H9 (cell line): ENCODE data around the gene SPINK2. TPM values are rescaled to one million over a fixed set of nuclear protein-coding genes. Genes with fewer than 3 reads are reported as not detected.

ENCODE experiments used
- DNase-seq: peaks from one replicate; pipeline ENCODE4 v3.0.0-alpha.2; 2017
- H2AFZ ChIP-seq: one replicate; pipeline ENCODE4 v1.6.1; 2013; ENCODE audit warnings: mild to moderate bottlenecking, low read length, control low read depth, moderate library complexity
- H2AK5ac ChIP-seq: 2 replicates; pipeline ENCODE4 v1.6.1; 2013; ENCODE audit warnings: low read length, control low read depth, mixed read lengths; ENCODE audit not compliant: insufficient read length
- H2BK120ac ChIP-seq: one replicate; pipeline ENCODE4 v1.6.1; 2013; ENCODE audit warnings: low read depth, mild to moderate bottlenecking, low read length, control low read depth, inconsistent platforms; ENCODE audit not compliant: poor library complexity, severe bottlenecking
- H2BK12ac ChIP-seq: 2 replicates; pipeline ENCODE4 v1.6.1; 2013; ENCODE audit warnings: low read length, control low read depth, mixed read lengths, low read depth; ENCODE audit not compliant: insufficient read length
- H2BK15ac ChIP-seq: 2 replicates; pipeline ENCODE4 v1.6.1; 2013; ENCODE audit warnings: low read depth, low read length, control low read depth
- H2BK20ac ChIP-seq: one replicate; pipeline ENCODE4 v1.6.1; 2013; ENCODE audit warnings: low read depth, mild to moderate bottlenecking, low read length, control low read depth, inconsistent platforms; ENCODE audit not compliant: poor library complexity, severe bottlenecking
- H2BK5ac ChIP-seq: 2 replicates; pipeline ENCODE4 v1.6.1; 2013; ENCODE audit warnings: low read length, control low read depth, mixed read lengths; ENCODE audit not compliant: insufficient read length
- H3K14ac ChIP-seq: 2 replicates; pipeline ENCODE4 v1.6.1; 2013; ENCODE audit warnings: low read length, control low read depth; ENCODE audit not compliant: insufficient read depth
- H3K18ac ChIP-seq: 2 replicates; pipeline ENCODE4 v1.6.1; 2013; ENCODE audit warnings: low read depth, mild to moderate bottlenecking, mixed read lengths, low read length, control low read depth; ENCODE audit not compliant: insufficient read length
- H3K23ac ChIP-seq: 2 replicates; pipeline ENCODE4 v1.6.1; 2013; ENCODE audit warnings: low read length, control low read depth, mixed read lengths, low read depth; ENCODE audit not compliant: insufficient read length
- H3K23me2 ChIP-seq: 2 replicates; pipeline ENCODE4 v1.6.1; 2013; ENCODE audit warnings: low read depth, mild to moderate bottlenecking, mixed read lengths, low read length, control low read depth; ENCODE audit not compliant: insufficient read length, poor library complexity, severe bottlenecking
- H3K27ac ChIP-seq: 2 replicates; pipeline ENCODE4 v1.5.1; 2013; ENCODE audit warnings: low read length, control low read depth, mixed read lengths, low read depth; ENCODE audit not compliant: insufficient read length
- H3K27me3 ChIP-seq: 2 replicates; pipeline ENCODE4 v1.6.1; 2013; ENCODE audit warnings: low read length, control low read depth, inconsistent platforms; ENCODE audit not compliant: insufficient read depth
- H3K4ac ChIP-seq: 2 replicates; pipeline ENCODE4 v1.6.1; 2013; ENCODE audit warnings: low read depth, mild to moderate bottlenecking, control low read depth, inconsistent platforms, low read length, moderate library complexity
- H3K4me1 ChIP-seq: 2 replicates; pipeline ENCODE4 v1.6.1; 2013; ENCODE audit warnings: low read length, control low read depth, inconsistent platforms; ENCODE audit not compliant: insufficient read depth
- H3K4me2 ChIP-seq: 2 replicates; pipeline ENCODE4 v1.6.1; 2013; ENCODE audit warnings: low read length, control low read depth, mixed read lengths; ENCODE audit not compliant: insufficient read length, insufficient read depth
- H3K56ac ChIP-seq: 2 replicates; pipeline ENCODE4 v1.6.1; 2013; ENCODE audit warnings: low read depth, mild to moderate bottlenecking, mixed read lengths, low read length, control low read depth; ENCODE audit not compliant: insufficient read length
- H3K79me1 ChIP-seq: 2 replicates; pipeline ENCODE4 v1.6.1; 2013; ENCODE audit warnings: low read depth, mild to moderate bottlenecking, moderate library complexity, low read length, control low read depth, inconsistent platforms; ENCODE audit not compliant: insufficient read depth, poor library complexity, severe bottlenecking
- H3K79me2 ChIP-seq: 2 replicates; pipeline ENCODE4 v1.6.1; 2013; ENCODE audit warnings: low read length, control low read depth, inconsistent platforms; ENCODE audit not compliant: insufficient read depth
- H3K9ac ChIP-seq: 2 replicates; pipeline ENCODE4 v1.6.1; 2013; ENCODE audit warnings: low read length, control low read depth, mixed read lengths; ENCODE audit not compliant: insufficient read length; ENCODE audit errors: extremely low read depth
- H3K9me3 ChIP-seq: one replicate; pipeline ENCODE4 v1.6.1; 2013; ENCODE audit warnings: low read depth, low read length, inconsistent platforms; ENCODE audit not compliant: control insufficient read depth
- H3T11ph ChIP-seq: one replicate; pipeline ENCODE4 v1.6.1; 2013; ENCODE audit warnings: mild to moderate bottlenecking, low read length, control low read depth, inconsistent platforms
- H4K20me1 ChIP-seq: one replicate; pipeline ENCODE4 v1.6.1; 2013; ENCODE audit not compliant: control insufficient read depth, insufficient read length, insufficient read depth
- H4K5ac ChIP-seq: 2 replicates; pipeline ENCODE4 v1.6.1; 2013; ENCODE audit warnings: low read depth, mild to moderate bottlenecking, mixed read lengths, low read length, control low read depth; ENCODE audit not compliant: insufficient read length
- H4K8ac ChIP-seq: replicated peaks from 2 replicates; pipeline ENCODE4 v1.6.1; 2013; ENCODE audit warnings: low read length, control low read depth, mixed read lengths, low read depth; ENCODE audit not compliant: insufficient read length
- H4K91ac ChIP-seq: 2 replicates; pipeline ENCODE4 v1.6.1; 2013; ENCODE audit warnings: low read depth, mild to moderate bottlenecking, moderate library complexity, mixed read lengths, low read length, control low read depth; ENCODE audit not compliant: insufficient read length
- H3K27ac Mint-ChIP-seq, 3 experiments: 2 replicates in 2 of 3; 3 replicates in 1 of 3; pipeline ENCODE4 v1.8.0; 2020 to 2021; ENCODE audit warnings: mixed read lengths in 3 of 3, mild to moderate bottlenecking in 1 of 3, moderate library complexity in 1 of 3
- H3K27me3 Mint-ChIP-seq: 2 replicates; pipeline ENCODE4 v1.8.0; 2021; ENCODE audit warnings: low read depth, mild to moderate bottlenecking, moderate library complexity, mixed read lengths
- H3K36me3 Mint-ChIP-seq, 3 experiments: 2 replicates in 2 of 3; 3 replicates in 1 of 3; pipeline ENCODE4 v1.8.0; 2020 to 2021; ENCODE audit warnings: low read depth in 3 of 3, mixed read lengths in 3 of 3; ENCODE audit not compliant: insufficient read depth in 1 of 3
- H3K4me1 Mint-ChIP-seq, 2 experiments: 2 replicates each; pipeline ENCODE4 v1.8.0; 2020; ENCODE audit warnings: mixed read lengths in 2 of 2
- H3K4me3 Mint-ChIP-seq, 2 experiments: 2 replicates in 1 of 2; 3 replicates in 1 of 2; pipeline ENCODE4 v1.8.0; 2020 to 2021; ENCODE audit warnings: mild to moderate bottlenecking in 2 of 2, mixed read lengths in 2 of 2, moderate library complexity in 1 of 2
- H3K9me3 Mint-ChIP-seq, 2 experiments: 2 replicates in 1 of 2; 3 replicates in 1 of 2; pipeline ENCODE4 v1.8.0; 2020; ENCODE audit warnings: mild to moderate bottlenecking in 2 of 2, mixed read lengths in 2 of 2, moderate library complexity in 1 of 2
- WGBS: extraction: QIAGEN DNeasy Blood & Tissue Kit; methylation state at CpG from one replicate; pipeline ENCODE4 v1.1.7; 2013; ENCODE audit warnings: missing lambda C conversion rate, low lambda C conversion rate, mixed read lengths; ENCODE audit not compliant: insufficient read length; ENCODE audit errors: extremely low coverage; 5-methylcytosine and 5-hydroxymethylcytosine counted together
- total RNA-seq: library from RNA; stranded (reverse); gene quantifications from 2 replicates; pipeline ENCODE4 v1.2.1, GENCODE V29; 2021
- TF ChIP-seq, protein P1 (sequence below): fragments of 200-600 bp; sonication (generic); conservative IDR thresholded peaks from 3 replicates; pipeline ENCODE4 v1.8.0; 2021; ENCODE audit warnings: antibody characterized with exemption, mild to moderate bottlenecking

SPINK2 gene
- total RNA-seq, 1 experiment from 2014 or later, result 0.44 TPM

DNA sequence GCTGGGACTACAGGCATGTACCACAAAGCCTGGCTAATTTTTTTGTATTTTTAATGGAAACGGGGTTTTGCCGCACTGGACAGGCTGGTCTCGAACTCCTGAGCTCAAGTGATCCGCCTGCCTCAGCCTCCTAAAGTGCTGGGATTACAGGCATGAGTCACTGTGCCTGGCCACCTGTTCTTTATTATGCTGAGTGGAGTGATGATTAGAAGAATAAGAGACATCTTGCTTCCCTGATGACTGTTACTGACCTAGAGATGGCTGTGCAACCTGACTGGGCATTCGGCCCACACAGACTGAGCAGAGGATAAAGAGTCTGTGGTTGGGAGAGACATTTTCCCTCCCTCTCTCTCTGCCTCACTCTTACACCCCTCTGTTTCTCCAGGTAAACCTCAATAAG, 56.7 kb downstream of the SPINK2 start:
- TF ChIP-seq, protein P1, sequence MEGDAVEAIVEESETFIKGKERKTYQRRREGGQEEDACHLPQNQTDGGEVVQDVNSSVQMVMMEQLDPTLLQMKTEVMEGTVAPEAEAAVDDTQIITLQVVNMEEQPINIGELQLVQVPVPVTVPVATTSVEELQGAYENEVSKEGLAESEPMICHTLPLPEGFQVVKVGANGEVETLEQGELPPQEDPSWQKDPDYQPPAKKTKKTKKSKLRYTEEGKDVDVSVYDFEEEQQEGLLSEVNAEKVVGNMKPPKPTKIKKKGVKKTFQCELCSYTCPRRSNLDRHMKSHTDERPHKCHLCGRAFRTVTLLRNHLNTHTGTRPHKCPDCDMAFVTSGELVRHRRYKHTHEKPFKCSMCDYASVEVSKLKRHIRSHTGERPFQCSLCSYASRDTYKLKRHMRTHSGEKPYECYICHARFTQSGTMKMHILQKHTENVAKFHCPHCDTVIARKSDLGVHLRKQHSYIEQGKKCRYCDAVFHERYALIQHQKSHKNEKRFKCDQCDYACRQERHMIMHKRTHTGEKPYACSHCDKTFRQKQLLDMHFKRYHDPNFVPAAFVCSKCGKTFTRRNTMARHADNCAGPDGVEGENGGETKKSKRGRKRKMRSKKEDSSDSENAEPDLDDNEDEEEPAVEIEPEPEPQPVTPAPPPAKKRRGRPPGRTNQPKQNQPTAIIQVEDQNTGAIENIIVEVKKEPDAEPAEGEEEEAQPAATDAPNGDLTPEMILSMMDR, result no peak
- Histone ChIP-seq H3K79me1 (no peaks in the 10 kb centered on the region), H3K27ac (no peak overlapping the region), H2BK5ac (no peak overlapping the region), H4K8ac (no peak overlapping the region), H3K23ac (no peak overlapping the region), H2BK20ac (no peak overlapping the region), H3K14ac (no peak overlapping the region), H3T11ph (no peak overlapping the region), H3K4me1 (no peaks in the 10 kb centered on the region), H3K18ac (no peak overlapping the region), H2BK120ac (no peak overlapping the region), H2AFZ (peak overlapping the region; percentile 53), H2BK15ac (no peak overlapping the region), H2AK5ac (no peak overlapping the region), H3K56ac (no peak overlapping the region), H2BK12ac (no peak overlapping the region), H3K9me3 (no peaks in the 10 kb centered on the region), H4K91ac (no peak overlapping the region), H3K23me2 (no peaks in the 10 kb centered on the region), H3K9ac (no peak overlapping the region), H3K4me2 (no peak overlapping the region), H4K5ac (no peak overlapping the region), H3K4ac (no peak overlapping the region), H3K27me3 (no peaks in the 10 kb centered on the region), H3K79me2 (no peaks in the 10 kb centered on the region), H4K20me1 (no peaks in the 10 kb centered on the region)
- H3K4me3 Mint-ChIP-seq, result no peak overlapping the region
- peaks cover 5% of the 10 kb centered on the region for H3K27me3 Mint-ChIP-seq
- H3K9me3 Mint-ChIP-seq, result no peaks in the 10 kb centered on the region
- DNase-seq, result no peak
- no CpG with 5 or more reads among the region's 5 CpGs for WGBS
- H3K36me3 Mint-ChIP-seq, result no peaks in the 10 kb centered on the region
- H3K27ac Mint-ChIP-seq, result peak overlapping the region in 2 of 3 experiments; percentile 53 to 59; a peak in 2 of 7 replicates
- peaks cover 34 to 43% of the 10 kb centered on the region in 2 experiments for H3K4me1 Mint-ChIP-seq
